Bronchial epithelial cell (primary cell): ENCODE measurements around the gene TSACC. TPM values are rescaled to one million over a fixed set of nuclear protein-coding genes. Genes with fewer than 3 reads are reported as not detected.

Experiments used
- DNase-seq: peaks from one replicate; pipeline ENCODE4 v3.0.0-alpha.2; 2010; ENCODE audit warnings: low read depth
- FAIRE-seq: peaks from 2 replicates; lab custom pipeline; 2011; peaks lifted over from hg19 to GRCh38; lab: Jason Lieb, UNC
- H3K27me3 ChIP-seq: 2 replicates; pipeline ENCODE4 v1.5.1; 2011; ENCODE audit warnings: low read length; ENCODE audit not compliant: control insufficient read depth, insufficient read depth
- H3K36me3 ChIP-seq: 2 replicates; pipeline ENCODE4 v1.5.1; 2011; ENCODE audit warnings: low read length; ENCODE audit not compliant: control insufficient read depth, insufficient read depth
- H3K4me3 ChIP-seq: 2 replicates; pipeline ENCODE4 v1.5.1; 2011; ENCODE audit warnings: mild to moderate bottlenecking, low read depth, low read length, control low read depth
- total RNA-seq: library from RNA; depleted of rRNA; stranded (reverse); fragments of >200 nt; gene quantifications from 2 replicates; pipeline ENCODE4 v1.2.1, GENCODE V29; 2014
- TF ChIP-seq, protein P1 (sequence below): IDR thresholded peaks from 2 replicates; pipeline ENCODE4 v1.5.1; 2011; ENCODE audit warnings: mild to moderate bottlenecking, moderate library complexity, low read length, control low read depth, inconsistent platforms; ENCODE audit not compliant: insufficient read depth, severe bottlenecking

The TSACC gene
- total RNA-seq, result 0.77 TPM in 1 of 2 replicates, not detected in the other

- FAIRE-seq, result peak; percentile 80
- peak; percentile 99 for DNase-seq
Measured at GRCh38 chr1:156338180-156338976, at the start of gene TSACC, which contains the start of gene CCT3. Gene TSACC (plus strand): TSS chr1:156338526. CDS start chr1:156339758, 1,232 bp downstream. Gene CCT3 (minus strand): TSS chr1:156338292. CDS start chr1:156338184, 108 bp downstream.

DNA sequence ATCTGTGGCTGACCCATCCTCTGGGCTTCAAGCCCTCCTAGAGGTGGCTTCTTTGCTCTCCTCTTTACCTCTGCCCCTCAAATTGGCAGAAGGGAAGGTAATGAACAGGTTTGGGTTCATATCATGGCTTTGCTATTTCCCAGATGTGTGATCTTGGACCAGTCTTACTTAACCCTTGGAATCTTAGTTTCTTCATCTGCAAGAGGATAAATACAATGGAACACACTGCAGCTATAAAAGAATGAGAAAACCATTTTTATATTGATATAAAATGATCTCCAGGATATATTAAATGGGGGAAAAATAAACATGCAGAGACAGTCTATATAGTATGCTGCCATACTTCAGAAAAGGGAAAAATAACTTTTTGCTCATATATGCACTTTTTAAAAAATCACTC lies 48.5 kb upstream of the TSACC start:
- Histone ChIP-seq H3K36me3 (peaks cover 24% of the 10 kb centered on the region), H3K4me3 (no peak overlapping the region), H3K27me3 (no peaks in the 10 kb centered on the region)
- DNase-seq (no peak), FAIRE-seq (no peak)
- TF ChIP-seq, protein P1, sequence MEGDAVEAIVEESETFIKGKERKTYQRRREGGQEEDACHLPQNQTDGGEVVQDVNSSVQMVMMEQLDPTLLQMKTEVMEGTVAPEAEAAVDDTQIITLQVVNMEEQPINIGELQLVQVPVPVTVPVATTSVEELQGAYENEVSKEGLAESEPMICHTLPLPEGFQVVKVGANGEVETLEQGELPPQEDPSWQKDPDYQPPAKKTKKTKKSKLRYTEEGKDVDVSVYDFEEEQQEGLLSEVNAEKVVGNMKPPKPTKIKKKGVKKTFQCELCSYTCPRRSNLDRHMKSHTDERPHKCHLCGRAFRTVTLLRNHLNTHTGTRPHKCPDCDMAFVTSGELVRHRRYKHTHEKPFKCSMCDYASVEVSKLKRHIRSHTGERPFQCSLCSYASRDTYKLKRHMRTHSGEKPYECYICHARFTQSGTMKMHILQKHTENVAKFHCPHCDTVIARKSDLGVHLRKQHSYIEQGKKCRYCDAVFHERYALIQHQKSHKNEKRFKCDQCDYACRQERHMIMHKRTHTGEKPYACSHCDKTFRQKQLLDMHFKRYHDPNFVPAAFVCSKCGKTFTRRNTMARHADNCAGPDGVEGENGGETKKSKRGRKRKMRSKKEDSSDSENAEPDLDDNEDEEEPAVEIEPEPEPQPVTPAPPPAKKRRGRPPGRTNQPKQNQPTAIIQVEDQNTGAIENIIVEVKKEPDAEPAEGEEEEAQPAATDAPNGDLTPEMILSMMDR, result no peak

More at GRCh38 chr1:156338180-156338976, at the start of gene TSACC, which contains the start of gene CCT3:
- Histone ChIP-seq H3K4me3 (peak within 1 kb of the TSS; percentile 87), H3K27me3 (no peaks in the 10 kb centered on the region), H3K36me3 (peaks cover 9% of the 10 kb centered on the region)
- TF ChIP-seq, protein P1, result no peak

GRCh38 chr1:156291226-156292061 lies 46.9 kb upstream of the TSACC start:
- Histone ChIP-seq H3K4me3 (no peak overlapping the region), H3K27me3 (no peaks in the 10 kb centered on the region), H3K36me3 (peaks cover 12% of the 10 kb centered on the region)
- DNase-seq, result peak; percentile 63
- no peak for FAIRE-seq
- TF ChIP-seq, protein P1, result no peak

DNA sequence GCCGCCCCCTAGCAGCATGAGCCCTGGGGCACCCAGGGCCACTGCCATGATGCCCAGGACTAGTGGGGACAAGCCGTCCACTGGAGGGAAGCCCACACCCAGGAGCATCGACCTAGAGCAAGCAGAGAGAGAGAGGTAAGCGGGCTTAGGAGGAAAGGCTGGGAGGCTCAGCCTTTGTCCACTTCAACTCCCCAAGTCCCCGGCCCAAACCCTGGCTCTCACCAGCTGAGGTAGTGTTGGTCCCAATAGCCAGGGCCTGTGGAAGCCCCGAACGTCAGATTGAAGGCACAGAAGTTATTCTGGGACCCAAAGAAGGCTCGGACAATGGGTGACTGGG lies 45.3 kb upstream of the TSACC start:
- H3K4me3 ChIP-seq, result no peak overlapping the region
- DNase-seq, result no peak
- FAIRE-seq, result no peak
- H3K27me3 ChIP-seq, result no peaks in the 10 kb centered on the region
- TF ChIP-seq, protein P1, result no peak
- H3K36me3 ChIP-seq, result peaks cover 11% of the 10 kb centered on the region

- Histone ChIP-seq H3K36me3 (peaks cover 7% of the 10 kb centered on the region), H3K4me3 (no peak overlapping the region), H3K27me3 (no peaks in the 10 kb centered on the region)
- FAIRE-seq (no peak), DNase-seq (no peak)
- TF ChIP-seq, protein P1, result no peak
Measured at GRCh38 chr1:156293895-156294294, 44.4 kb upstream of the TSACC start.
